IMR-90 (cell line): ENCODE results near the gene GABBR2. TPM values are rescaled to one million over a fixed set of nuclear protein-coding genes. Genes with fewer than 3 reads are reported as not detected.

ENCODE experiments used
- ATAC-seq: fragments of 200-7000 bp; cut with Tn5 transposase; 2 replicates; pipeline ENCODE4 v1.9.1; 2020; ENCODE audit warnings: low read depth, mild to moderate bottlenecking, moderate library complexity
- BruUV-seq: library from RNA; stranded (reverse); fragments of 400-500 nt; replicated peaks from 2 replicates; lab custom pipeline; 2021; lab: Mats Ljungman, UMichigan
- CTCF ChIA-PET: fragments of 300-600 bp; formaldehyde crosslinking; extraction: SDS; loops from one replicate; lab custom pipeline; 2021; ENCODE audit warnings: antibody characterized with exemption; lab: Yijun Ruan, JAX
- POLR2A ChIA-PET: fragments of 300-600 bp; sonication (Branson Sonifier 250); formaldehyde crosslinking; loops from one replicate; lab custom pipeline; 2022; ENCODE audit warnings: antibody characterized with exemption; ENCODE audit not compliant: unreplicated experiment; lab: Charles Lee
- DNase-seq: peaks from one replicate; pipeline ENCODE4 v3.0.0; 2013
- H2AFZ ChIP-seq: replicated peaks from 2 replicates; pipeline ENCODE3; 2013; ENCODE audit warnings: low read length, mild to moderate bottlenecking; ENCODE audit not compliant: poor library complexity
- H2AK5ac ChIP-seq: 2 replicates; pipeline ENCODE4 v1.6.1; 2013; ENCODE audit warnings: low read depth, low read length, inconsistent platforms
- H2AK9ac ChIP-seq: replicated peaks from 2 replicates; pipeline ENCODE3; 2013; ENCODE audit warnings: mild to moderate bottlenecking, low read depth, low read length, moderate library complexity; ENCODE audit not compliant: poor library complexity
- H2BK120ac ChIP-seq: 2 replicates; pipeline ENCODE4 v1.6.1; 2013; ENCODE audit warnings: low read depth, low read length, inconsistent platforms
- H2BK15ac ChIP-seq: 3 replicates; pipeline ENCODE4 v1.6.1; 2013; ENCODE audit warnings: low read depth, low read length, inconsistent platforms
- H2BK20ac ChIP-seq: 2 replicates; pipeline ENCODE4 v1.6.1; 2013; ENCODE audit warnings: low read depth, mild to moderate bottlenecking, inconsistent platforms, low read length, moderate library complexity
- H2BK5ac ChIP-seq: 2 replicates; pipeline ENCODE4 v1.6.1; 2013; ENCODE audit warnings: mild to moderate bottlenecking, low read depth, low read length, inconsistent platforms; ENCODE audit not compliant: poor library complexity, severe bottlenecking
- H3K14ac ChIP-seq: replicated peaks from 2 replicates; pipeline ENCODE4 v1.6.1; 2013; ENCODE audit warnings: low read depth, low read length, inconsistent platforms
- H3K18ac ChIP-seq: 2 replicates; pipeline ENCODE4 v1.6.1; 2013; ENCODE audit warnings: low read depth, low read length, control low read depth
- H3K23ac ChIP-seq: 2 replicates; pipeline ENCODE4 v1.6.1; 2013; ENCODE audit warnings: low read depth, low read length, inconsistent platforms
- H3K27ac ChIP-seq: 2 replicates; pipeline ENCODE4 v1.5.1; 2013; ENCODE audit warnings: mild to moderate bottlenecking, control low read depth, low read length; ENCODE audit not compliant: insufficient read depth
- H3K27me3 ChIP-seq: 2 replicates; pipeline ENCODE4 v1.6.1; 2013; ENCODE audit warnings: low read length; ENCODE audit not compliant: control insufficient read depth, insufficient read depth
- H3K36me3 ChIP-seq: 2 replicates; pipeline ENCODE4 v1.6.1; 2013; ENCODE audit warnings: low read length, mixed read lengths; ENCODE audit not compliant: control insufficient read depth, insufficient read depth
- H3K4ac ChIP-seq: 2 replicates; pipeline ENCODE4 v1.6.1; 2013; ENCODE audit warnings: low read depth, low read length, inconsistent platforms
- H3K4me1 ChIP-seq: 2 replicates; pipeline ENCODE4 v1.6.1; 2013; ENCODE audit warnings: low read length, mixed read lengths; ENCODE audit not compliant: control insufficient read depth, insufficient read depth
- H3K4me2 ChIP-seq: 2 replicates; pipeline ENCODE4 v1.6.1; 2013; ENCODE audit warnings: low read depth, mild to moderate bottlenecking, control low read depth, low read length, moderate library complexity
- H3K4me3 ChIP-seq: 2 replicates; pipeline ENCODE4 v1.5.1; 2013; ENCODE audit warnings: low read depth, mild to moderate bottlenecking, control low read depth, low read length, moderate library complexity; ENCODE audit not compliant: insufficient read depth
- H3K56ac ChIP-seq: 2 replicates; pipeline ENCODE4 v1.6.1; 2013; ENCODE audit warnings: low read length, inconsistent platforms; ENCODE audit not compliant: insufficient read depth; ENCODE audit errors: extremely low read depth
- H3K79me1 ChIP-seq, 2 experiments: 2 replicates each; pipeline ENCODE4 v1.6.1; 2013; ENCODE audit warnings: low read length in 2 of 2, inconsistent platforms in 1 of 2, low read depth in 1 of 2
- H3K9ac ChIP-seq: 2 replicates; pipeline ENCODE4 v1.6.1; 2013; ENCODE audit warnings: low read depth, low read length, control low read depth
- H3K9me1 ChIP-seq: 2 replicates; pipeline ENCODE4 v1.6.1; 2013; ENCODE audit warnings: low read length, inconsistent platforms; ENCODE audit not compliant: insufficient read depth
- H3K9me3 ChIP-seq: 2 replicates; pipeline ENCODE4 v1.6.1; 2013; ENCODE audit warnings: low read length; ENCODE audit not compliant: control insufficient read depth, insufficient read depth
- H4K20me1 ChIP-seq: 2 replicates; pipeline ENCODE4 v1.6.1; 2013; ENCODE audit warnings: low read length, inconsistent platforms; ENCODE audit not compliant: insufficient read depth
- H4K5ac ChIP-seq: 2 replicates; pipeline ENCODE4 v1.6.1; 2013; ENCODE audit warnings: mild to moderate bottlenecking, low read depth, low read length, control low read depth
- H4K8ac ChIP-seq, 2 experiments: 2 replicates each; pipeline ENCODE4 v1.6.1; 2013; ENCODE audit warnings: low read depth in 2 of 2, low read length in 2 of 2, control low read depth in 1 of 2, inconsistent platforms in 1 of 2
- H4K91ac ChIP-seq: 2 replicates; pipeline ENCODE4 v1.6.1; 2013; ENCODE audit warnings: low read depth, low read length, inconsistent platforms; ENCODE audit not compliant: insufficient read depth
- BHLHE40 ChIP-seq: fragments of 150-350 bp; IDR thresholded peaks from 2 replicates; pipeline ENCODE4 v1.6.1; 2016; ENCODE audit warnings: mild to moderate bottlenecking, low read depth, low read length
- CEBPB ChIP-seq: IDR thresholded peaks from 2 replicates; pipeline ENCODE4 v1.6.1; 2012; ENCODE audit warnings: low read depth, low read length, improper control_type of control experiment
- CHD1 ChIP-seq: IDR thresholded peaks from 2 replicates; pipeline ENCODE4 v1.6.1; 2012; ENCODE audit warnings: low read depth, low read length, improper control_type of control experiment
- CTCF ChIP-seq: conservative IDR thresholded peaks from 2 replicates; pipeline ENCODE4 v1.5.1; 2012; ENCODE audit warnings: mild to moderate bottlenecking, low read depth, low read length, improper control_type of control experiment
- FOS ChIP-seq: fragments of 150-350 bp; IDR thresholded peaks from 2 replicates; pipeline ENCODE4 v1.6.1; 2016; ENCODE audit warnings: low read depth, low read length
- MAFK ChIP-seq: IDR thresholded peaks from 2 replicates; pipeline ENCODE4 v1.6.1; 2012; ENCODE audit warnings: low read depth, low read length, improper control_type of control experiment
- MAZ ChIP-seq: IDR thresholded peaks from 2 replicates; pipeline ENCODE4 v1.6.1; 2012; ENCODE audit warnings: low read depth, mild to moderate bottlenecking, low read length, improper control_type of control experiment, moderate library complexity, borderline replicate concordance
- MXI1 ChIP-seq: IDR thresholded peaks from 2 replicates; pipeline ENCODE4 v1.6.1; 2012; ENCODE audit warnings: low read depth, mild to moderate bottlenecking, low read length, moderate library complexity, borderline replicate concordance
- NFE2L2 ChIP-seq: fragments of 150-350 bp; IDR thresholded peaks from 2 replicates; pipeline ENCODE4 v1.6.1; 2016; ENCODE audit warnings: low read depth, mild to moderate bottlenecking, low read length
- POLR2A ChIP-seq: IDR thresholded peaks from 2 replicates; pipeline ENCODE4 v1.6.1; 2012; ENCODE audit warnings: mild to moderate bottlenecking, low read depth, low read length
- RAD21 ChIP-seq: IDR thresholded peaks from 2 replicates; pipeline ENCODE4 v1.6.1; 2012; ENCODE audit warnings: low read length, improper control_type of control experiment
- RCOR1 ChIP-seq: IDR thresholded peaks from 2 replicates; pipeline ENCODE4 v1.6.1; 2012; ENCODE audit warnings: mild to moderate bottlenecking, low read length, improper control_type of control experiment; ENCODE audit not compliant: insufficient replicate concordance
- RFX5 ChIP-seq: IDR thresholded peaks from 2 replicates; pipeline ENCODE4 v1.8.0; 2012; ENCODE audit warnings: low read depth, mild to moderate bottlenecking, low read length, moderate library complexity
- SMC3 ChIP-seq: fragments of 150-350 bp; IDR thresholded peaks from 2 replicates; pipeline ENCODE4 v1.6.1; 2016; ENCODE audit warnings: low read depth, mild to moderate bottlenecking, antibody characterized with exemption, low read length, moderate library complexity
- USF2 ChIP-seq: fragments of 150-350 bp; IDR thresholded peaks from 2 replicates; pipeline ENCODE4 v1.6.1; 2017; ENCODE audit warnings: mild to moderate bottlenecking, antibody characterized with exemption, low read length, low read depth
- WGBS, 2 experiments: methylation state at CpG; one replicate each; pipeline versions ENCODE4 v1.1.5 to v1.1.7; 2013; ENCODE audit warnings: missing lambda C conversion rate in 2 of 2; ENCODE audit not compliant: insufficient read length in 1 of 2; ENCODE audit errors: extremely low coverage in 2 of 2; 5-methylcytosine and 5-hydroxymethylcytosine counted together
- dilution Hi-C: fragments of 300-500 bp; cut with HindIII; formaldehyde crosslinking; loops from one replicate; pipeline ENCODE4 v1.14.3; 2018; ENCODE audit warnings: low sequenced_read_pairs; ENCODE audit not compliant: unreplicated experiment
- in situ Hi-C: fragments of 300-500 bp; cut with MboI; formaldehyde crosslinking; loops from 3 replicates; pipeline ENCODE4 v1.14.3; 2019; ENCODE audit warnings: low sequenced_read_pairs, inconsistent platforms, mixed read lengths
- intact Hi-C: fragments of 100-400 bp; cut with micrococcal nuclease; formaldehyde crosslinking; loops from 2 replicates; pipeline ENCODE4 v1.10.0; 2022
- polyA plus RNA-seq, 3 experiments: library from polyadenylated mRNA; depleted of rRNA; stranded (reverse); fragments of >200 nt; gene quantifications; 2 replicates each; pipeline ENCODE4 v1.2.3, GENCODE V29; 2012; ENCODE audit warnings: low replicate concordance in 1 of 3
- total RNA-seq: library from RNA; depleted of rRNA; stranded (reverse); fragments of >200 nt; gene quantifications from 2 replicates; pipeline ENCODE4 v1.2.3, GENCODE V29; 2012
- TF ChIP-seq, protein P1 (sequence below): fragments of 150-350 bp; IDR thresholded peaks from 2 replicates; pipeline ENCODE4 v1.6.1; 2016; ENCODE audit warnings: low read depth, mild to moderate bottlenecking, low read length, moderate library complexity, borderline replicate concordance

The GABBR2 gene
- total and polyA plus RNA-seq, 2 of the 4 experiments (the other 2 are of a cell fraction), result 14.2 to 20.3 TPM

GRCh38 chr9:98315067-98315453 lies 393.7 kb downstream of the GABBR2 start:
- Histone ChIP-seq H3K9me1 (peaks cover 25% of the 10 kb centered on the region), H2BK5ac (no peak overlapping the region), H3K9ac (no peak overlapping the region), H4K5ac (no peak overlapping the region), H2AK9ac (no peak overlapping the region), H3K56ac (no peak overlapping the region), H3K27me3 (no peaks in the 10 kb centered on the region), H4K8ac (peak overlapping the region in 1 of 2 experiments; percentile 34; a peak in 2 of 4 replicates), H3K4me2 (no peak overlapping the region), H2AFZ (no peak overlapping the region), H3K4me1 (peaks cover 25% of the 10 kb centered on the region), H3K18ac (no peak overlapping the region), H4K20me1 (0 out of 2 replicates have a peak, but pooled peaks cover 3% of the 10 kb centered on the region), H2AK5ac (peak overlapping the region; percentile 85), H3K27ac (no peak overlapping the region), H4K91ac (no peak overlapping the region), H3K9me3 (no peaks in the 10 kb centered on the region), H2BK120ac (peak overlapping the region; percentile 73), H3K79me1 (peaks cover 0 to 58% of the 10 kb centered on the region in 2 experiments; a peak in 2 of 4 replicates), H3K4me3 (no peak overlapping the region), H2BK20ac (peak overlapping the region; percentile 40; the same call in 1 of the 2 replicates), H3K4ac (peak overlapping the region; percentile 71; the same call in 1 of the 2 replicates), H3K36me3 (no peaks in the 10 kb centered on the region), H3K23ac (peak overlapping the region; percentile 35; the same call in 1 of the 2 replicates), H2BK15ac (0 out of 3 replicates have a peak overlapping the region, but pooled peaks have one; percentile 35), H3K14ac (no peak overlapping the region)
- dilution Hi-C loops (no loop called here), in situ Hi-C loops (loop anchor here (5.0 kb wide), 2 partner anchors 392 to 457 kb away; partner anchors contain the start of gene GABBR2), intact Hi-C loops (loop anchor here (1.0 to 10.0 kb wide), 7 partner anchors 97 to 534 kb away; no protein-coding TSS in a partner anchor)
- POLR2A ChIA-PET, result no interaction called here
- TF ChIP-seq MAZ (no peak), RFX5 (no peak), FOS (no peak), USF2 (no peak), BHLHE40 (no peak), MXI1 (no peak), RAD21 (no peak), CTCF (no peak), CEBPB (no peak), CHD1 (no peak), NFE2L2 (no peak), MAFK (no peak), RCOR1 (no peak), SMC3 (no peak), POLR2A (no peak)
- TF ChIP-seq, protein P1, sequence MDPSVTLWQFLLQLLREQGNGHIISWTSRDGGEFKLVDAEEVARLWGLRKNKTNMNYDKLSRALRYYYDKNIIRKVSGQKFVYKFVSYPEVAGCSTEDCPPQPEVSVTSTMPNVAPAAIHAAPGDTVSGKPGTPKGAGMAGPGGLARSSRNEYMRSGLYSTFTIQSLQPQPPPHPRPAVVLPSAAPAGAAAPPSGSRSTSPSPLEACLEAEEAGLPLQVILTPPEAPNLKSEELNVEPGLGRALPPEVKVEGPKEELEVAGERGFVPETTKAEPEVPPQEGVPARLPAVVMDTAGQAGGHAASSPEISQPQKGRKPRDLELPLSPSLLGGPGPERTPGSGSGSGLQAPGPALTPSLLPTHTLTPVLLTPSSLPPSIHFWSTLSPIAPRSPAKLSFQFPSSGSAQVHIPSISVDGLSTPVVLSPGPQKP, result no peak
- DNase-seq (no peak), ATAC-seq (no peak)
- no TSS peak for BruUV-seq
- 100% methylated on average over 3 of the region's 7 CpGs; no CpG with 5 or more reads in 1 of the 2 experiments for WGBS, 2 experiments
- CTCF ChIA-PET, result interaction anchor here (1.0 to 2.8 kb wide), 6 partner anchors 12 to 460 kb away, joined by 3 to 20 read pairs (median 6); no protein-coding TSS in a partner anchor
